ENCODE data around the gene PRKCA.
A peak's percentile ranks its signal among the peaks of the same experiment; 100 is the strongest.

PRKCA gene

DNA sequence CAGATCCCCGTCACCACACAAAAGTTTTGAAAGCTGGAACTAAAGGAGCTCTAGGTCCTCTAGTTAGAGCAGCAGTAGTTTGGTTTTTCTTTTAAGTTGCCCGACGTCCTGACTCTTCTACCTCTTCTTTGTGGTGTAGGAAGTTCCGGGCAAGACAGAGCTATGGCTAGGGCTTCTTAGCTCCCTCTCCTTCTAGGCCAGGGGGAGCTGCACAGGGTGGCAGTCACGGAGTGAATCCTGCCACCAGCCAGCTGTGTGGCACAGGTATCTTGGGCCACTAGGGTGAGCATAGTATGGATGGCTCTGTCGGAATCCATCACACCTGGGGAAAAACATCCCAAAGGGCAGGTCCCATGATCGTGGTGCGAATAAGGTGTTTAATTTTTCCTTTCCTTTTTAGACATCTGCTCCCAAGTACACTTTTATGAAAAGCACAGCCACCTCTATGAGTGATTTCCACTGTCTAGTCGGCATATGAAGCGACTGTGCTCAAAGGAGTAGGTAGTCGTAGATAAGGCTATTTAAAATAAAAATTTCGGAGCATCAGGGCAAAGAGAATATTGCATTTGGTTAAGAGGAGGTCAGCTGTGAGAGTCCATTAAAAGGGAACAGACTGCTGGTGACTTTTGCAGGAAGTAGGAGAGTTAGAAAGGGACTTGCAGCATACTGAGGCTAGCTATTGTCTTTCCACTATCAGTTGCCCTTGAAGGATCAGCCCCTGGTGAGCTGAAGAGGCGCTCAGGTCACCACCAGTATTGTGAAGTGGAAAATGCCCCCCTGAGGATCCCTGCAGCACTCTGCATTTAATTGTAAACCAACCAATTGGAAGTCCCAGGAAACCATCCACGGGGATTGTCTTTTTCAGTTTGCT, 2.1 kb downstream of the PRKCA start:
- TF ChIP-seq GATA3 (IDR thresholded peaks at IDR 0.05; ENCODE audit: low read depth, low read length) (no peak), GATA2 (IDR thresholded peaks at IDR 0.05; ENCODE audit: low read depth, low read length) (no peak)

GRCh38 chr17:66306446-66306845, 4.0 kb downstream of the PRKCA start:
- TF ChIP-seq GATA2 (IDR thresholded peaks at IDR 0.05; ENCODE audit: low read depth, low read length): no peak
- TF ChIP-seq GATA3 (IDR thresholded peaks at IDR 0.05; ENCODE audit: low read depth, low read length): no peak

- no peak for TF ChIP-seq GATA2 (IDR thresholded peaks at IDR 0.05; ENCODE audit: low read depth, low read length)
- no peak for TF ChIP-seq GATA3 (IDR thresholded peaks at IDR 0.05; ENCODE audit: low read depth, low read length)
Measured at GRCh38 chr17:66307257-66307656, 4.8 kb downstream of the PRKCA start.

GRCh38 chr17:66308856-66309255, 6.4 kb downstream of the PRKCA start:
- no peak for TF ChIP-seq GATA2 (IDR thresholded peaks at IDR 0.05; ENCODE audit: low read depth, low read length)
- TF ChIP-seq GATA3 (IDR thresholded peaks at IDR 0.05; ENCODE audit: low read depth, low read length): no peak

- no peak for TF ChIP-seq GATA3 (IDR thresholded peaks at IDR 0.05; ENCODE audit: low read depth, low read length)
- TF ChIP-seq GATA2 (IDR thresholded peaks at IDR 0.05; ENCODE audit: low read depth, low read length): no peak
Measured at GRCh38 chr17:66309793-66310192, 7.4 kb downstream of the PRKCA start.

- TF ChIP-seq GATA2 (IDR thresholded peaks at IDR 0.05; ENCODE audit: low read depth, low read length): no peak
- no peak for TF ChIP-seq GATA3 (IDR thresholded peaks at IDR 0.05; ENCODE audit: low read depth, low read length)
Measured at GRCh38 chr17:66310528-66311148, 8.2 kb downstream of the PRKCA start.

DNA sequence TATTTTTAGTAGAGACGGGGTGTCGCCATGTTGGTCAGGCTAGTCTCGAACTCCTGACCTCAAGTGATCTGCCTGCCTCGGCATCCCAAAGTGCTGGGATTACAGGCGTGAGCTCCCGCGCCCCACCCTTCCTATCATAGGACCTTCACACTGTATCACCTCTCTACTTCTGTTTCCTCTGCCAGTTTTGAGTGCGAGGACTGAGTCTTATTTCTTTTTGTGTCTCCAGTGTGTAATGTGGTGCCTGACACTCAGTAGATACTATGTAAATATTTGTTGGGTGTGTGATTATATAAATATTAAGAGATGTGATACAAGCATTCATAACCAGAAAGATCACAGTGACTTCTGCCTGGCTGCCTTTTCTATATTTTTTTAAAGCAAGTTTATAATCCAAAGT, 10.5 kb downstream of the PRKCA start:
- TF ChIP-seq GATA2 (IDR thresholded peaks at IDR 0.05; ENCODE audit: low read depth, low read length) (no peak), GATA3 (IDR thresholded peaks at IDR 0.05; ENCODE audit: low read depth, low read length) (no peak)

GRCh38 chr17:66313325-66313724, 10.9 kb downstream of the PRKCA start:
- TF ChIP-seq GATA3 (IDR thresholded peaks at IDR 0.05; ENCODE audit: low read depth, low read length) (no peak), GATA2 (IDR thresholded peaks at IDR 0.05; ENCODE audit: low read depth, low read length) (no peak)

DNA sequence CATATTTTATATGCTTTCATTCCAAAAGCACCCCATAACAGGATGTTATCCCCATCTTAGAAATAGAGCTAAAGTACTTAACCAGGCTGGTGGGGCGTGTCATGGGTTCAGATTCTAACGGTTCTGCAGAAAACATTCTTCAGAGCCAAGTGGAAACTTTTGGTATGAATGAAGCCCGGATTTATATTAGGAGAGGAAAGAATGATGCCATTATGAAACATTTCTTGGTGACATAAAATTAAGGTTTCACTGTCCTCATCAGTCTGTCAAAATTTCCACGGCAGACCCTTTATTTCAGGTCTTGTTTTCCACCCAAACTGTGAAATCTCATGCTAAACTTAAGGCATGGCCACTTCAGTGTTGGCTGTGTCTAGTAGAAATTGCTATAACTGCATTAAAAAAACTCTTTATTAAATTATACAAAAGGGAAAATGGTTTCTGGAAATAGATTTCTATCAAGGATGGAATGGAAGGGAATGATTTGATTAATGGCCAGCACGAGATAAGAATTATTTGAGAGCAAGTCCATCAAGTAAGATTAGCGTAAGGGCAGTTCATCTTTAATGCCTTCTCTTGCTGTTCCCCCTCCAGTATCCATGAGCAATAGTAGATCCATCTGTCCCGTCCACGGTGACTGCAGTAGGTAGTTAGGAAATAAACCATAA, 11.7 kb downstream of the PRKCA start:
- TF ChIP-seq GATA2 (IDR thresholded peaks at IDR 0.05; ENCODE audit: low read depth, low read length) (peak; percentile 92), GATA3 (IDR thresholded peaks at IDR 0.05; ENCODE audit: low read depth, low read length) (peak; percentile 95)

GRCh38 chr17:66317629-66318028, 15.2 kb downstream of the PRKCA start:
- TF ChIP-seq GATA2 (IDR thresholded peaks at IDR 0.05; ENCODE audit: low read depth, low read length) (no peak), GATA3 (IDR thresholded peaks at IDR 0.05; ENCODE audit: low read depth, low read length) (no peak)

- TF ChIP-seq GATA2 (IDR thresholded peaks at IDR 0.05; ENCODE audit: low read depth, low read length) (no peak), GATA3 (IDR thresholded peaks at IDR 0.05; ENCODE audit: low read depth, low read length) (no peak)
Measured at GRCh38 chr17:66319226-66319625, 16.8 kb downstream of the PRKCA start.

DNA sequence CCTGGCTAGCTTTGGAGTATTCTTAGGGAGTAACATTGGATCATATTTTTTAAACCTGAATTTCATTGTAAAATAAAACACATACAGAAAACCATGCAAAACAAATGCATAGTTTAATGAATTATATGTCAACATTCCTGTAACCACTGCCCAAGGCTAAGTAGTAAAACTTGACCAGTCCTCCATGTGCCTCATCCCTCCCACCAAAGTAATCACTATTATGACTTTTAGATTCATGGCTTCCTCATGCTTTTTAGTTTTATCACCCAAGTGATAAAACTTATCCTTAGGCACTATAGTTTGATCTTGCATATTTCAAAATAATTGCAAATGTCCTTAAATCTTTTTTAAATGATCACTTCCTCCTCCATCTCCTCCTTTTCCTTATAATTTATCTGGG, 20.4 kb downstream of the PRKCA start:
- no peak for TF ChIP-seq GATA2 (IDR thresholded peaks at IDR 0.05; ENCODE audit: low read depth, low read length)

DNA sequence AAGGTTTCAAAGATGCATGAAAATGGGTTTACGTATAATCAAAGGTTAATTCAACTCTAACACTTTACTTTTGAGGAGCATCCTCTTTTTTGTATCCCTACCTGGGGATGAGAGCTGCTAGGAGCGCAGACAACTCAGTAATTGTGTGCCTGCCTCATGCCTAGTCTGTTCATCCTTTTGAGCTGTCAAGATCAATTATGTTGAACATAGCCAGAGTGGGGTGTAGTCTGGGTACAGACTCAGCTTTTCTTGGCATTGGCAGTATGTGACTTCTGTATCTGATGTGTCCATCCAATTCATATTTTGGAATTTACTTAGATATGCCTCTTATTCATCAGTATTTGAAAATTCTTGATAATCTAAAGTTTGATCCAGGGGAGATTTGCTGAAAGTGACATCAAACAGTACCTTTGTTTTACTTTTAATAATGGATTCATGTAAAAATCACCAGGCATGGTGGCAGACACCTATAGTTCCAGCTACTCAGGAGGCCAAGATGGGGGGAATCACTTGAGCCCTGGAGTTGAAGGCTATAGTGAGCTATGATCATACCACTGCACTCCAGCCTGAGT, 24.1 kb downstream of the PRKCA start:
- peak; percentile 45; the same call in 1 of the 2 replicates for TF ChIP-seq GATA3 (IDR thresholded peaks at IDR 0.05; ENCODE audit: low read depth, low read length)
- peak; percentile 72 for TF ChIP-seq GATA2 (IDR thresholded peaks at IDR 0.05; ENCODE audit: low read depth, low read length)

DNA sequence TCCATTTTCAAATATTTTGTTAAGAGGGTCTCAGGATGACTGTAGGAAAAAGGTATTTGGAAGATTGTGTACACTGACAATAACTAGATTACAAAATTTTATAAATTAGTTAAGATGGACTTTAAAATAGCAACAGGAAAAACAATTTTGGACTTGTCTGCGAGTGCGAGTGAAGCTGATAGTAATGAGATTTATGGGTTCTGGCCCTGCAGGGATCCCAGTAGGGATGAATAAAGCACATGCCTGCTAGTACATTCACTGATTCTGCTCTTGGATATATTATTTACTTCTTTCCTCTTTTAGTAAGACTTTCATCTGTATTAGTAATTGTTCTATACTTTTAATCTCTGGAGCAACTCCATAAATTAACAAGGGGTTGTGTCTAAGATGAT, 28.2 kb downstream of the PRKCA start:
- TF ChIP-seq GATA2 (IDR thresholded peaks at IDR 0.05; ENCODE audit: low read depth, low read length): no peak
- TF ChIP-seq GATA3 (IDR thresholded peaks at IDR 0.05; ENCODE audit: low read depth, low read length): no peak

Data from SH-SY5Y (cell line).